Endothelial cell of umbilical vein (primary cell): ENCODE results near the gene HTT.

Source experiments
- EZH2 ChIP-seq: IDR thresholded peaks from 2 replicates; pipeline ENCODE4 v1.6.1; 2012; ENCODE audit warnings: borderline replicate concordance, low read depth, mild to moderate bottlenecking, moderate library complexity, low read length, inconsistent platforms; ENCODE audit not compliant: severe bottlenecking
- FOS ChIP-seq: IDR thresholded peaks from 2 replicates; pipeline ENCODE4 v1.6.1; 2011; ENCODE audit warnings: mild to moderate bottlenecking, low read length, moderate library complexity, borderline replicate concordance; ENCODE audit not compliant: insufficient read depth
- MYC ChIP-seq: IDR thresholded peaks from one replicate; pipeline ENCODE4 v1.6.1; 2011; ENCODE audit warnings: mild to moderate bottlenecking, low read depth, low read length
- POLR2A ChIP-seq: IDR thresholded peaks from 2 replicates; pipeline ENCODE4 v1.6.1; 2012; ENCODE audit warnings: low read depth, mild to moderate bottlenecking, control low read depth, low read length
- POLR2AphosphoS5 ChIP-seq: IDR thresholded peaks from 2 replicates; pipeline ENCODE4 v1.6.1; 2012; ENCODE audit warnings: low read depth, mild to moderate bottlenecking, control low read depth, low read length, moderate library complexity; ENCODE audit not compliant: insufficient read depth
- TF ChIP-seq, protein P1 (sequence below), 2 donors: IDR thresholded peaks; 1 replicate in 1 of 2; 2 replicates in 1 of 2; pipeline ENCODE4 v1.5.1; 2011; ENCODE audit warnings: low read length in 2 of 2, mild to moderate bottlenecking in 2 of 2, moderate library complexity in 2 of 2, control low read depth in 1 of 2, inconsistent platforms in 1 of 2, low read depth in 1 of 2; ENCODE audit not compliant: insufficient read depth in 1 of 2; ENCODE audit errors: extremely low read depth in 1 of 2
- TF ChIP-seq, protein P2 (sequence below): IDR thresholded peaks from 2 replicates; pipeline ENCODE4 v1.6.1; 2011; ENCODE audit not compliant: insufficient read depth, insufficient read length

DNA sequence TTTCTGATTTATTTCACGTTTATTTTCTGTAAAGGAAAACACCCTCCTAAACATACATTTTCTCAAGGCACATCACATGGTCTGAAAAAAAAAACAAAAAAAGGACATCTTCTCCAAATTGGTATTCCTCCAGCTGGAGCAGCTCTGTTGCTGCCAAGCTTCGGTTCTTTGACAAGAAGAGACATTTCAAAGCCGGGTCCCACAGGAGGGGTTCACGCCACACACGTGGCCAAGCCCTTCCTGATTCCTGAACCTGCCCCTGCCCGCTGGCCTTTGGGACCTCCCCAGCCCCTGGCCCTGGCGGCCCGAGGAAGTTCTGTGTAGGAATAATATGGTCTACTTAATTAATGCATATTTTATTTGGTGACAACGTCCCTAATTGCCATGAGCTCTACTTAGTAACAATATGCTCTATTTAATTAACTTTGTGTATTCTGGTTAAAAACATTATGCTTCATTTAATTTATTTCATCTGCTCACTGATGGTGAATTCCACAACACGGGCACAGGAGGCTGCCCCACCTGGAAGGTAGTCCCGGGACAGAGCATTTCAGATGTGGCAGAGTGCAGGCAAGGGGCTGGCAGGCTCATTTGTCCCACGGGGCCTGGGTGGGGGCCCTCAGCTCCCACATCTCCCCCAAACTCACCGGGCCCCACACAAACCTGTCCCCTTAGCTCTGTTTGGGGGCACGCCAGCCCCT lies 212.9 kb downstream of the HTT start:
- TF ChIP-seq, protein P1, sequence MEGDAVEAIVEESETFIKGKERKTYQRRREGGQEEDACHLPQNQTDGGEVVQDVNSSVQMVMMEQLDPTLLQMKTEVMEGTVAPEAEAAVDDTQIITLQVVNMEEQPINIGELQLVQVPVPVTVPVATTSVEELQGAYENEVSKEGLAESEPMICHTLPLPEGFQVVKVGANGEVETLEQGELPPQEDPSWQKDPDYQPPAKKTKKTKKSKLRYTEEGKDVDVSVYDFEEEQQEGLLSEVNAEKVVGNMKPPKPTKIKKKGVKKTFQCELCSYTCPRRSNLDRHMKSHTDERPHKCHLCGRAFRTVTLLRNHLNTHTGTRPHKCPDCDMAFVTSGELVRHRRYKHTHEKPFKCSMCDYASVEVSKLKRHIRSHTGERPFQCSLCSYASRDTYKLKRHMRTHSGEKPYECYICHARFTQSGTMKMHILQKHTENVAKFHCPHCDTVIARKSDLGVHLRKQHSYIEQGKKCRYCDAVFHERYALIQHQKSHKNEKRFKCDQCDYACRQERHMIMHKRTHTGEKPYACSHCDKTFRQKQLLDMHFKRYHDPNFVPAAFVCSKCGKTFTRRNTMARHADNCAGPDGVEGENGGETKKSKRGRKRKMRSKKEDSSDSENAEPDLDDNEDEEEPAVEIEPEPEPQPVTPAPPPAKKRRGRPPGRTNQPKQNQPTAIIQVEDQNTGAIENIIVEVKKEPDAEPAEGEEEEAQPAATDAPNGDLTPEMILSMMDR (IDR thresholded peaks at IDR 0.05; ENCODE audit: extremely low read depth in 1 of 2, insufficient read depth in 1 of 2, low read depth in 1 of 2, low read length in 2 of 2), result no peak
- TF ChIP-seq FOS (no peak), POLR2A (no peak), EZH2 (no peak), MYC (no peak), POLR2AphosphoS5 (no peak)
- TF ChIP-seq, protein P2, sequence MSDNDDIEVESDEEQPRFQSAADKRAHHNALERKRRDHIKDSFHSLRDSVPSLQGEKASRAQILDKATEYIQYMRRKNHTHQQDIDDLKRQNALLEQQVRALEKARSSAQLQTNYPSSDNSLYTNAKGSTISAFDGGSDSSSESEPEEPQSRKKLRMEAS, result no peak
